HUES6 (cell line): ENCODE data around the gene ACRBP.

Experiments used
- H3K27ac ChIP-seq: 2 replicates; pipeline ENCODE4 v1.7.0; 2013; ENCODE audit warnings: low read depth, mild to moderate bottlenecking, low read length, inconsistent platforms
- H3K27me3 ChIP-seq: 2 replicates; pipeline ENCODE4 v1.6.1; 2013; ENCODE audit warnings: low read length; ENCODE audit not compliant: control insufficient read depth, insufficient read depth
- H3K36me3 ChIP-seq: 2 replicates; pipeline ENCODE4 v1.6.1; 2013; ENCODE audit warnings: low read length; ENCODE audit not compliant: control insufficient read depth, insufficient read depth
- H3K4me1 ChIP-seq: 2 replicates; pipeline ENCODE4 v1.6.1; 2013; ENCODE audit warnings: low read length; ENCODE audit not compliant: control insufficient read depth, insufficient read depth
- H3K4me3 ChIP-seq: 2 replicates; pipeline ENCODE4 v1.5.1; 2013; ENCODE audit warnings: low read depth, low read length
- H3K9ac ChIP-seq: one replicate; pipeline ENCODE4 v1.6.1; 2013; ENCODE audit warnings: mild to moderate bottlenecking, low read length
- H3K9me3 ChIP-seq: 2 replicates; pipeline ENCODE4 v1.6.1; 2013; ENCODE audit warnings: low read depth, low read length; ENCODE audit not compliant: control insufficient read depth, insufficient read depth

Gene ACRBP

DNA sequence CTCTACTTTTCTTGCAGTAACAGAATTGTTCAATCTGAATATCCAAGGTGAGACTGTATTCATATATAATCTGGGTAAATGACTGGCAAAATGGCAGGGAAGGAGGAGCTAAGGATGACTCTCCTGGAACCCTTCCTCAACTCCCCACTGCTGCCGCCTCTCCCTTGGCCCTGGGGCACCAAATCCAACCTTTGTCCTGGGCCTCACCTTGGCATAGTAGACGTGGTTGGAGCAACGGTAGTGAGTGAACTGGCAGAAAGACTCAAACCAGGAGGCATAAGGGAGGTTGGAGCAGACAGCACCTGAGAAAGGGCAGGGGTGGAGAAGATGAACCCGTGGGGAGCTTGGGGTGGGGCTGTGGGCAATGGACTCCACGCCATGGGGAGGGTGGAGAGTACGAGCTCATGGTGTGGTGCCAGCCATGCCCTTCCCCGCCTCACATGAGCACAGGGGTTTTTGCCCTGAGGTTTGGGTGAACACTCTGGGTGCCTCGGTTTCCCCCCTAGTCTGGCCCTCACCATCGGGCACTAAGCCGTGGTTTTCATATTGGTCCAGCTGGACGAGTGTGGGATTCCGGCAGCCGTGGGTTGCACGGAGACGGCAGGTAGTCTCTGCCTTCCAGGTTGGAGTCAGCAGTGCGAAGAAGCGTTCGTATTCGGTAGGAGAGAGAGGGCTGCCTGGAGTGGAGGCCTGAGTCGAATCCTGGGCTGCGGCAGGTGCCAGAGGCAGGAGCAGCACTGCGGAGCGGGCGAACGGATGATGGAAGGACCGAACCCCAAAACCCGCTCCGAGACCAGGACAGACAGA, 753 bp downstream of the ACRBP start:
- H3K27ac ChIP-seq: no peak overlapping the region
- H3K27me3 ChIP-seq: peaks cover 11% of the 10 kb centered on the region; the same call in 1 of the 2 replicates
- no peaks in the 10 kb centered on the region for H3K9me3 ChIP-seq
- peak overlapping the region; percentile 63 for H3K9ac ChIP-seq
- peaks cover 15% of the 10 kb centered on the region for H3K36me3 ChIP-seq
- H3K4me1 ChIP-seq: peaks cover 10% of the 10 kb centered on the region; the same call in 1 of the 2 replicates
- peak overlapping the region; percentile 95 for H3K4me3 ChIP-seq

DNA sequence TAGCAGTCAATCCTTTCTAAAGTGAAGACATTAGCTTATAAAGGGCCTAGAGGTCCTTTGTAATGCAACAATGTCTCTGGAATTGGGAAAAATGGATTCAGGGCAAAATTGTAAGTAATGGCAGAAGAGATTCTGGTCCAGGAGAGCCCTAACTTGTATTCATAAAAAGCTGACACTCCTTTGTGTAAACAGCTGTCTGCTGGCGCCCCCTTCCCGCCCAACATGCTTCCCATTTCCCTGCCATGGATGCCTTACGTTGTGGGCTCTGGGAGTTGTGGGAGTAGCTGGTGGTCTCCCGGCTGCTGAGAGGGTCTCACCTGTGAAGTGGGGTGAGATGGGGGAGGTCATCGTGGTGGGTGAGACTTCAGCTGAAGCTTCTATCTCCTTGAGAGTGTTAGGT, 2.3 kb downstream of the ACRBP start:
- H3K4me3 ChIP-seq: no peak overlapping the region
- H3K36me3 ChIP-seq: no peaks in the 10 kb centered on the region
- no peak overlapping the region for H3K9ac ChIP-seq
- H3K4me1 ChIP-seq: peaks cover 10% of the 10 kb centered on the region; the same call in 1 of the 2 replicates
- peaks cover 16% of the 10 kb centered on the region; the same call in 1 of the 2 replicates for H3K27me3 ChIP-seq
- no peak overlapping the region for H3K27ac ChIP-seq
- no peaks in the 10 kb centered on the region for H3K9me3 ChIP-seq

DNA sequence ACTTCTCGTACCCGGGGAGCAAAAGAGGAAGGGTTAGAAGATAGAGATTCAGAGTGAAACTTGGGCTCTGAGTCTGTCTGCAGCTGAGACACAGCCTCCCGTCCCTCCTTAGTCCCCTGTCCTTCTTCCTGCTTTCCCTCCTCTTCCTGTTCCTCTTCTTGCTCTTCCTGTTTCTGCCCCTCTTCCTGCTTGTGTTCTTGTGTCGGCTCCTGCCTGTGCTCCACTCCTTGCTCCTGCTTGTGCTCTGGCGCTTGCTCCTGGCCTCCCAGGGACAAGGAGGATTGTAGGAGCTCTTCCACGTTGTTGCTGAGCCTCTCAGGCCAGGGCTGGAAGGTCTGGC, 3.0 kb downstream of the ACRBP start:
- H3K4me3 ChIP-seq: no peak overlapping the region
- peaks cover 10% of the 10 kb centered on the region; the same call in 1 of the 2 replicates for H3K4me1 ChIP-seq
- no peak overlapping the region for H3K9ac ChIP-seq
- H3K9me3 ChIP-seq: no peaks in the 10 kb centered on the region
- no peaks in the 10 kb centered on the region for H3K36me3 ChIP-seq
- H3K27me3 ChIP-seq: peaks cover 16% of the 10 kb centered on the region; the same call in 1 of the 2 replicates
- no peak overlapping the region for H3K27ac ChIP-seq

DNA sequence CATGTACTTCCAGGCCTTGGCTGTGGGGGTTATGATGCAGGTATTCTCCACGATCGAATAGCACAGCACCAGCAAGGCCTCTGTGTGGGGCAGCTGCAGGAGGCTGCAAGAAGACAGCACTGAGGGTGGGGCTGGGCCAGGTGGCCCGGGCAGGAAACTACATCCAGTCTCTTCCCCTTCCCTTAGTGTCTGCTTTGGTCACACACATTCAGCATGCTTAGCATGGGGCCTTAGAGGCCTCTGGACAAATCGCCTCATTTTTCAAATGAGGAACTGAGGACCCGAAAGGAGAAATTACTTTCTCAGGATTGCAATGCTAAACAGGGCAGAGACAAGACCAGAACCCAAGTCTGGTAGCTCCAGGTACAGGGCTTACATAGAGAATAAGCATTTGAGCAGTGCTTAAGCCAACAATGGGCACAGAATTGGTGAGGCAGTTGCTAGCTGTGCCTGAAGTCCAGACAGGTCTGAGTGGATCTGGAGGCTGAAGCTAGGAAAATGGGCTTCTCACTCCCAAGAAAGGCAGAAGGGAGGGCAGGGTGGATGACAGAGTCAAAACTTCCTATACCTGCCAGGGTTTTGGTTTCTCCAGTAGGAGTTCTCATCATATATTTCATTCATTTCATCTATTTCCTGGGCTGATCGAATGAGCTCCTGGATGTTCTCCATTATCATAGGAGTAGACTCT, 3.5 kb downstream of the ACRBP start:
- Histone ChIP-seq H3K4me1 (peaks cover 10% of the 10 kb centered on the region; the same call in 1 of the 2 replicates), H3K4me3 (no peak overlapping the region), H3K27me3 (peaks cover 16% of the 10 kb centered on the region; the same call in 1 of the 2 replicates), H3K27ac (no peak overlapping the region), H3K9ac (no peak overlapping the region), H3K36me3 (no peaks in the 10 kb centered on the region), H3K9me3 (no peaks in the 10 kb centered on the region)

DNA sequence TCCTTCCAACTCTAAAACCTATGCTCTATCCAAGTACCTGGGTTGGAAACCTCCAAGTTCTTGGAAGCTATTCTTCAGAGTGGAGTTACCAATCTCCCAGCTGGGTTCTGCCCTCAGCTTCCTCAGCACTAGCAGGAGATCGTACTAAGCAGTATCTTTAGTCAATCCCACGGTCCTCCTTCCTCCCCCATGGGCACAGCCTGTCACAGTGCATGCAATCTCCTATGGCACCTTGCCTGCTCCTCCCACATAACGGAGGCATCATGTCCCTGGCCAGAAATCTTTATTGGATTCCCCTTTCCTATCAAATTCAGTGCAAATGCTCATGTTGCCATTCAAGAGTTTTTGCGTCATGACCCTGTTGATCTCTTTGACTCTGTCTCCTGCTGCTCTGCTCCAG, 6.1 kb downstream of the ACRBP start:
- H3K9me3 ChIP-seq: no peaks in the 10 kb centered on the region
- peaks cover 9% of the 10 kb centered on the region; the same call in 1 of the 2 replicates for H3K4me1 ChIP-seq
- H3K36me3 ChIP-seq: no peaks in the 10 kb centered on the region
- peaks cover 7% of the 10 kb centered on the region; the same call in 1 of the 2 replicates for H3K27me3 ChIP-seq
- no peak overlapping the region for H3K4me3 ChIP-seq
- H3K27ac ChIP-seq: no peak overlapping the region
- no peak overlapping the region for H3K9ac ChIP-seq

DNA sequence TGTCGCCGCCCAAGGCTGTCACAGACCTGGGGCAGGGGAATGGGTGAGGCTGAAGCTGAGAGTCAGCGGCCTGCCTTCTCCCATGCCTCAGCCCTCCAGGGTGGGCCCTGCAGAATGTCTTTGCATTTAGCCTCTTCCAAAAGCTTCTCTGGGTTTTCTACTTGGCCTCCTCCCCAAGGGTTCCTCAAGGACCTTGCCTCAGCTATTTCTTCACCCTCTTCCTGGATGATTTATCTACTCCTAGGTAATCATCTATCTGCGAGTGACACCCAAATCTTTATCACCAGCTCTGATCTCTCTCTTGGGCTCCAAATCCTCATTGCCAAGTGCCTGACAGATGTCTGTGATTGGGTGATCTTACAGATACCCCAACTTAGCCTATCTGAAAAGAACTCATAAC, 6.7 kb downstream of the ACRBP start:
- no peak overlapping the region for H3K27ac ChIP-seq
- peaks cover 15% of the 10 kb centered on the region; the same call in 1 of the 2 replicates for H3K4me1 ChIP-seq

DNA sequence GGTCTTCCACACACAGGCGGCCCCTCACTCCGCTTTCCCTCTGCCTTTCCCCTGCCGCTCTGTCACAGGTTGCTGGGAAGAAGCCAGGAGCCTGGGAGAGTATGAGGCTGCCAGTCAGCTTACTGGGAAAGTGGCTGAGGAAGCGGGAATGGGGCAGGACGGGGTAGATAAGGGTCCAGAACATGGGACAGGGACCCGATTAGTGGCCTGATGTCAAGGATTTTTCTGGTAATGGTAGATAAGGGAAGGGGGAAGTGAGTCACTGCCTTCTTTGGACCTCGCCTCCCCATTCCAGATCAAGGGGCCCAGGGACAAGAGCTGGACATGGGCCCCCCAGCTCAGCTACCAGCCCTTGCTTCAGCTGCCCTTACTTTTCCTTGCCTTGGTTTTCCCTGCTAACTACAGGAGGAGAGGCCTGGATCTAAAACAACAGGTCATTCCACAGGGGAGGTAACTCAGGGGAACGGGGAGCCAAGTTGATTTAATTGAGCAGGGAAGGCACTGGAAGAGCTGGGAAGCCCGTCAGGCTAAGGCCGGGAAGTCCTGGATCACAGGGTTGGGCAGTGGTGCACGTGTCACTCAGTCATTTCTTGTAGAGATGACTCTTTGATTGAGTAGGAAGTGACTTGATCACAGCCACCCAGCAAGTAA, 8.0 kb downstream of the ACRBP start:
- H3K4me1 ChIP-seq: peaks cover 16% of the 10 kb centered on the region; the same call in 1 of the 2 replicates
- H3K27me3 ChIP-seq: peaks cover 7% of the 10 kb centered on the region; the same call in 1 of the 2 replicates
- H3K9me3 ChIP-seq: no peaks in the 10 kb centered on the region
- no peak overlapping the region for H3K4me3 ChIP-seq
- H3K27ac ChIP-seq: no peak overlapping the region
- H3K36me3 ChIP-seq: no peaks in the 10 kb centered on the region
- H3K9ac ChIP-seq: no peak overlapping the region

More for the DNA sequence above, 6.7 kb downstream of the ACRBP start:
- Histone ChIP-seq H3K9ac (no peak overlapping the region), H3K9me3 (no peaks in the 10 kb centered on the region), H3K4me3 (no peak overlapping the region), H3K27me3 (peaks cover 7% of the 10 kb centered on the region; the same call in 1 of the 2 replicates), H3K36me3 (no peaks in the 10 kb centered on the region)

DNA sequence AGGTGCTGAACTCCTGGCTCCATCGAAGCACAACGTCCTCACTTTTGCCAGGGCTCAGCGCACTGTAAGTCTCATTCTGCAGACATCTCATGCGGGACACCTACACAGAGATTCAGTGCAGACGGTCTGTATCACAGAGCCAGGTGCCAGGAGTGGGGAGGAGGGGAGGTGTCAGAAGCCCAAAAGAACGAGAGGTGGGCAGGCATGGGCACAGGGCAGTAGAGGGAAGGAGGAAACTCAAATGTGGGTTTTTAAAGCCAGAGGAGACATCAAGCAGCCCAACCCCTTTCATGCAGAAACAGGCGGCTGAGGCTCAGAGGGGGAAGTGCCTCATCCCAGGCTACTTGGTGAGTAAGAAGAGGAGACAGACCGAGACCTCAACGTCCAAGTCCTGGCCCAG, 8.9 kb downstream of the ACRBP start:
- no peak overlapping the region for H3K9ac ChIP-seq
- peaks cover 7% of the 10 kb centered on the region; the same call in 1 of the 2 replicates for H3K27me3 ChIP-seq
- H3K36me3 ChIP-seq: no peaks in the 10 kb centered on the region
- peaks cover 16% of the 10 kb centered on the region; the same call in 1 of the 2 replicates for H3K4me1 ChIP-seq
- no peaks in the 10 kb centered on the region for H3K9me3 ChIP-seq
- H3K27ac ChIP-seq: no peak overlapping the region
- no peak overlapping the region for H3K4me3 ChIP-seq

DNA sequence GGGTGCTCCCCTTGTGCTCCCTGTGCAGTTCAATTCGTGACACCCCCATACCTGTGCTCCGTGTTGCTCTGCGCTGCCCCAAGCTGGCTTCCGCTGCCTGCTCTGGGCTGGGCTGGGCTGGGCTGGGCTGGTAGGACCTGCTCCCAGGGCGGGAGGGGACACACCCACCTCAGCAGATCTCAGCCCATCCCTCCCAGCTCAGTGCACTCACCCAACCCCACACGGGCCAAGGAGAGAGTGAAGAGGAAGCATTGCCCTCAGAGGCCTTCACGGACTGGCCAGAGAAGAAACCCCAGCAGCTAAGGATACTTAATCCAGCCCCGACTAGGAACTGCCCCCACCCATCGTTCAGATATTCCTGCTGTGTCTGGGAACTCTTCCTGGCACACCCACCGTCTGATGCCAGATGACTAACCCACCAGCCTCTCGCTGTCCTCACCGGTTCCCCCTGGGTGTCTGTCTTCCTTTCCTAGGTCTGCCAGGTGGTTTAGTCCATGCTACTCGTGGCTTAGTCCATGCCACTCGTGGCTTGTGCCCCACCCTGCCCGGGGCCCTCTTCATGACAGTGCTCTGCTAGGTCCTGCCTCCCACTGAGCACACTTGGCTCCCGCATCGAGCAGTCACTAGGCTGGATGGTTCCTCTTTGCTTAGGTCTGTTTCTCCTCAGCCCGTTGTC, 11.2 kb downstream of the ACRBP start, which contains the start of gene LPAR5:
LPAR5 (minus strand) TSS at position 104 of the 676 bp plus-strand sequence. CDS start 14,711 bp downstream, outside the sequence.
- H3K27ac ChIP-seq: no peak within 1 kb of the TSS
- peak within 1 kb of the TSS; percentile 36; the same call in 1 of the 2 replicates for H3K4me3 ChIP-seq
- no peaks in the 10 kb centered on the region for H3K36me3 ChIP-seq
- H3K9ac ChIP-seq: no peak within 1 kb of the TSS
- peaks cover 27% of the 10 kb centered on the region; the same call in 1 of the 2 replicates for H3K4me1 ChIP-seq
- 0 out of 2 replicates have a peak, but pooled peaks cover under 1% of the 10 kb centered on the region for H3K27me3 ChIP-seq
- no peaks in the 10 kb centered on the region for H3K9me3 ChIP-seq

DNA sequence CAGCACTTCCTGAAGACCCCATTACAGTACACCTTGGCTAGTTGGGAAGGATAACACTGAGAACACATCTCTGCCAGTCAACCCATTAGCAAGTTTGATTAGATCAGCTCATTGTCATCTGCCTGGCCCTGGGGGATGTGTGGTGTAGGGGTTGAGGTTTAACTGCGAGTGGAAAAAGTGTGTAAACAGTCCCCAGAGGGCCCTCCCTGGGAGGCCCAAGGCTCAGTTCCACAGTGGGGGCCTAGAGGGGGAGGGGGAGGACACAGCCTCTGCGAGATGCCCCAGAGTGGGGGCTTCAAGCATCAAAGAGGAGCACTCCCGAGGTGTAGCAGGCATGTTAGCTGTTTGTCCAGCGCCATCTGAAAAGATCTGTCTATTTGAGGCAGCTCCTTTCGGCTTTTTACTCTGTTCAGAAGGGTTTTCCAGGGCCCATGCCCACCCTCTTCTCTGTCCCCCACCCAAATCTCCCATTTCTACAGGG, 11.8 kb downstream of the ACRBP start:
- Histone ChIP-seq H3K36me3 (no peaks in the 10 kb centered on the region), H3K4me3 (peak overlapping the region; percentile 36; the same call in 1 of the 2 replicates), H3K9me3 (no peaks in the 10 kb centered on the region), H3K27me3 (no peaks in the 10 kb centered on the region), H3K4me1 (peaks cover 27% of the 10 kb centered on the region; the same call in 1 of the 2 replicates), H3K27ac (no peak overlapping the region), H3K9ac (no peak overlapping the region)
